ENCODE data around the gene CBX8.

DNA sequence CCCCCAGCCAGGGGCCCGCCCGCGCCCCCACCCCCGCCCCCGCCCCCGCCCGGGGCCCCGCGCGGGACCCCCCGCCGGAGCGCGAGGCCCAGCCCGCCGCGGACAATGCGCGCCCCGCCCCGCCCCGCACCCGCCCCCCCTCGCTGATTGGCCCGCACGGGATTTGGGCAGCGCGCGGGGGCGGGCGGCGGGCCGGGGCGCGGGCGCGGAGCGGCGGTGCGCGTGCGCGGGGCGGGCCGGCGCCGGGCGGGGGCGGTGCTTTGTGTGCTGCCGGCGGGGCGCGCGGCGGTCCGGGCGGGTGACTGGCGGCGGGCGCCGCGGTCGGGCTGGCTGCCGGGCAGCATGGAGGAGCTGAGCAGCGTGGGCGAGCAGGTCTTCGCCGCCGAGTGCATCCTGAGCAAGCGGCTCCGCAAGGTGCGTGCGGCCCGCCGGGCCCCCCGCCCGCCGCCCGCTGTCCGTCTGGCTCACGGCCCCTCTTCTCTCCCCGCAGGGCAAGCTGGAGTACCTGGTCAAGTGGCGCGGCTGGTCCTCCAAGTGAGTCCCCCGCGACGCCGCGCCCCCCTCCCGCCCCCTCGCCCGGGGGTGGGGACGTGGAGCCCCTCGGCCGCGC lies 18.9 kb downstream of the CBX8 start, which contains the start of gene CBX2:
- TF ChIP-seq POLR2A (IDR thresholded peaks at IDR 0.05; ENCODE audit: low read length) (no peak), GATA1 (IDR thresholded peaks at IDR 0.05; ENCODE audit: low read depth, low read length) (no peak)

Measured in erythroblast (primary cell).